Measurements from ENCODE around the gene LBHD2.

Gene LBHD2

DNA sequence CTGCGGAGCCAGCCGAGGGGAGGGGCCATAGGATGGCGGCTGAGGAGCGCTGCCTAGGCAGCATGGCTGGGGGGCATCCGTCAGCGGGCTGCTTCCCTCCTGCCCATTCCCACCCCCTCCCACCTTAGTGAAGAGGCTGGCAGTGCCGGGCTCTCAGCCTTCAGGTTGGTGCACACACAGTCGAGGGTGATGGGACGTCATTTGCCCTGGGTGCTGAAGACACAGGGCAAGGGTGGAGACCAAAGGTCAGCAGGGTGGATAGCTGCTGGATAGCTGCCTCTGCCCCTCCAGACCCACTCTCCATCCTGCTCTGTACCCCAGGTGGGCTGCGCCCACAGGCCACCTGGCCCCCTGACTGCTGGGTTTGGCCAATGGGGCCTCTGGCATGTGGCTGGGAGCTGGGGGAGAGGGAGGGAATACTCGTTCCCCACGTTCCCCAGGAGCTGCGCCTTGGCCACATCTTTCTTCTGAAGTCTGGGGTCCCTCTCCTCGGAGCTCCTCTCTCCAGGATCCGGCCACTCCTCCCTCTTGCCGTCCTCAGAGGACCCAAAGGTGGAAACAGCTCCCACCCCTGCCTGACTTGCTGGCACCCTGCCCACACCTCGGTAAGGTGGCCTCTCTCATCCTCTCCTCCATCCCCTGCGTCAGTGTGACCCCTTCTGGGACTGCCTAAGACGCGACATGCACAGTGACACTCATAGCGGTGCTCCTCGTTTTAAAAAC, 15.5 kb upstream of the LBHD2 start:
- no peak for DNase-seq

DNA sequence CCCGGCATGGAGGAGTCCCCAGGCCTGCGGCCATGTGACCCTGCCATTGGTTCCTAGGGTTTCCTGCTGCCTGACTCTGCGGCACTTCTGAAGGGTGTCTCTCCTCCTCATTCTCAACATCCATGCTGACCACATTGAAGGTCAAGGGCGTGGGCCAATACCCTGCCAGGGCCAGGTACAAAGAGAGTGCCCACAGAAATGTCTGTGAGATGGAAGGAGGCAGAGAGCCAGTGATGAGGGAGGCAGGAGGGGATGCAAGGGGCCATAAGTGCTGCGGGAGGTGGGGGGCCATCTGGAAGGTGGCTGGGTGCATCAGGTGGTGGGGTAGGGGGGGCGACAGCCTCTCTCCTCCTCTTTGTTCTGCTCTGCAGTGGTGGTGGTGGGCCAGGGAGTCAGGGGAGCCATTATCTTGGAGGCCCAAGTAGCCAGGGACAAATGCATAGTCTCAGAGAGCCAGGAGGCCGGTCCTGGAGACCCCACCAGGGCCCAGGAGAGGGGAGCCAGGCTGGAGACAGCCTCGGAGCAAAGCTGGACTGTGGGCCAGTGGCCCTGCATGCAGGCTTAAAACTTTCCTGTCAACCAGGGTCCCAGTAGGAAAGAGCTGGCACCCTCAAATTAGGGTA, 13.6 kb upstream of the LBHD2 start:
- no peak for DNase-seq

DNA sequence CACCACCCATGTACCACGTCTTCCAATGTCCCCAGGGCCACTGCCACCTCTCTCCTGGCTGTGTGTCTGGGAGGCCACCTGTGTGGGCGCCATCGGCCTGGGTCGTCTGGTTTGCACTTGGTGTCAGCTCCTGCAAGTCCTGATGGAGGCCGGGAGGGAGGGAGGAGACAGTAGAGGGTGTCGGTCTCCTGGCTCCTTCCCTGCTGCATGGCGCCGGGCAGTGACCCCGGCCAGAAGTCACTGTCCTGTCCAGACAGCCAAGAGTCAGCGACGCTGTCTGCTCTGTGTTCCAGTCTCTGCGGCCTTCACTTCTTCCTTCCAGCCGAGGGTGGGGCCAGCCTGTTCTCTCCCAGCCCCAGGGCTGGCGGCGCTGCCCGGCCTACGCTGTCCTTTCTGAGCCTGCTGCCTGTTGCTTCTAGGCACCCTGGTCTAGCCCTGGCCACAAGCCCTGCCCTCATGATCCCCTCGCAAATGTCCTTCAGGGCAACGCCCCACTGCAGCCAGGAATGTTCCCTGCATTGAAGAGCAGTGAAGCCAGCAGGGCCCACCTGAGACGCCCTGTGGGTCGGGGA, 13.0 kb upstream of the LBHD2 start:
- no peak for DNase-seq

DNA sequence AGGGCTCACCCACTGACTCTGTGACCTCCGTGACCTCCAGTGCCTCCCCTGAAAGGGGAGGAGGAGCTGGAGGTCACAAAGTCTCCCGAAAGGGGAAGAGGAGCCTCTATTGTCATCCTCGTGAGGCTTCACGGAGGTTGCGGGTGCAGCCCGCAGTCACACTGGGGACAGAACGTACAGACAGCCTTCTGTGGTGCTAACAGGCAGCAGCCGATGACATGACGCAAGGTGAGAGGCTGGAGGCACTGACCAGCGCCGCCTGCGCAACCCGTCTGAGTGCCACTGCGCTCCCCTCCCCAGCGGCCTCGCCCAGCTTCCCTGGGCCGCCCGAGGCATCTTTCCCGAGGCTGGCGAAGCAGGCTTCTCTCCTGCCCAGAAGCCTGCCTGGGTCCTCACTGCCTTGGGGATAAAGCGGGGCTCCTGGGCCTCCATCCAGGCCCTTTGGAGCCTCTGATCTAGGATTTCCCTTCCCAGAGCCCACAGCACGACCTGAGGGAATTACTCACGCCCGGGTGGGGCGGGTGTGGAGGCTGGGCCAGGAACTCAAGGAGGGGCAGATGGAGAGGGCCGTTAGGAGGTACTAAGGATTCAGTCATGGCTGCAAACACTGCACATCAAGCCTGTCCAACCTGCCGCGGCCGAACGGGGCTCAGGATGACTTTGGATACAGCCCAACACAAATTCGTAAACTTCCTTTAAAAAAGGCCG, 12.3 kb upstream of the LBHD2 start:
- no peak for DNase-seq

DNA sequence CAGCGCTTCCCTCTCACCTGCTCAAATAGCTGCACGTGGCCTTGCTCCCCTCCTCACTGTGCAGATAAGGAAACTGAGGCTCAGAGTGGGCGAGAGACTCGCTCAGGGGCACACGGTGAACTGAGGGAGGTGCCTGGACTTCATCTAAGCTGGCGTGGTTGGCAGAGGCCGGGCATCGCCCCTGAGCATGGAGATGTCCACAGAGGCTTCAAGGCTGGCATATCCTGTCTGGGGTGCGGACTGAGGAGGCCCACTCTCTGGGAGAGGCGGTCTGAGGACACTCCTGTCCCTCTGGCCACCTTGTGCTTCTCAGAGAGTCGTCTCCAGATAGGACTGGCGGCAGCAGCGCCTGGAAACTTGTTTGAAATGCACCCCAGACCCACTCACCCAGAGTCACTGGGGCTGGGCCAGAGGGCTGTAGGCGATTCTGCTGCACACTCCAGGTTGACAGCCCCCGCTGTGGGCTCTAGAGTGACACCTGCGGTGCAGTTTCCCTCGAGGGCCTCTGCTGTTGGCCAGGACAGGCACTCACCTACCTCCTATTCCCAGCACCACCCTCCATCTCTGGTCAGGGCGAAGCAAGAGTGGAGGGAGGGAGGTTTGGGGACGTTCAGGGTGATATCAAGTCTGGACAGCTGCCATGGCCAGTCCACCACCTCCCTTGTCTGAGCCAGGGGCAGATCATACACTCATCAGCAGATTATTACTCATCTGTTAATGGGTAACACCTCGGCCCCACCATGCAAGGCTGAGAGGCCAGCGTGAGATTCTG, 11.2 kb upstream of the LBHD2 start:
- DNase-seq: no peak

DNA sequence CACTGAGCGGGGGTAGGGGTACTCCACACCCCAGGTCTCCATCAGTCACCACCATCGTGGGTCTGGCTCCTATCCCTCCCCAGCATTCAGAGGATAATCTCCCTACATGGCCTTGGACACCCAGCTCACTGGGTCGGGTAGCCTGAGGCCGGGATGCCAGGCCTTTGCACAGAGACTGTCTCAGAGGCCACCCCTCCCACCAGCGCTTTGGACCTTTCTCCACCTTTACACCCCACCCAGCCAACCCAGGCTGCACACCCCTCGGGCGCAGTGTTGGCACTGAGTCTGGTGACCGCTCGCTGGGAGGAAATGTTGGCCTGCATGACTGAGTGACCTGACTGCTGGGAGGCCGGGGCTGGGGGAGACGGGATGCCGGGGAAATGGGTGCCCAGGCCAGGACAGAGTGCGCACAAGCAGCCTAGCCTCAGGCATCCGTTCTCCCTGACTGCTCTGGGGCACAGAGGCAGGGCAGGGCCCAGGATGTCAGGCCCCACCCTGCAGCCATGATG, 10.6 kb upstream of the LBHD2 start:
- no peak for DNase-seq

DNA sequence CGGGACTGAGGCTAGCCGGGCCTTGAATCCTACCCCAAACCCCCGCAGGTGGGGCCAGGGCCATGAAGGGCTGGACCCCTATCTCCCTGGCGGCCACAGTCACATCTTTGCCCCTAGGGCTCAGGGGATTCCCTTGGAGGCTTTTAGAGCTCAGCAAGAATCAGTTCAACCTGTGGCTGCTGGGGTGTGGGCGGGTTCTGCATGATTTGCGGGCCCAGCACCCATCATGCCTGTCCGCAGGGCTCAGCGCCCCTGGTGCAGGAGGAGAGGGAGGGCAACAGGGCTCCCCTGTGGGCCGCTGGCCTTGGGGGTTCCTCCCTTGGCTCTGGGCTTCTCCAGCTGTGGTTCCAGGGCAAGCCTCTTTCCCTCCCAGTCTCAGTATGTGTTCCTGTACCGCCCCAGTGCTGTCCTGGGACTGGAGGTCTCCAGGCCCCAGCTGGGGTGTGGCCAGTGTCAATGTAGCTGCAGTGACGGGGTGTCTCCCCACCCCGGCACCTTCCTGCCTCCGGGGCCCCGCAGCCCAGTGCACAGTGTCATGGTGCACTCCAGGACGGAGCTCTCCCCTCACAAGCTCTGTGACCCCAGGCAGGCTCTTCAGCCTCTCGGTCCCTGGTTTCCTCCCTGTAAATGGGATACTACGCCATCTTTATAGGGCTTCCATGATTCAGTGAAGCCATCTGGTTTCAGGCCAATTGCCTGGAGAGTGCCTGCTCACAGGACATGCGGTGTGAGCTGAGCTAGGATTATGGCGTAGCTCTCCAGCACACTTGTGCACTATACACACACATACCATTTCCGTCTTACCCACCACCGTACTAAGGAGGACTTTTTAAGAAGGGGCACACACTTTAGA, 9.9 kb upstream of the LBHD2 start:
- DNase-seq: no peak

DNA sequence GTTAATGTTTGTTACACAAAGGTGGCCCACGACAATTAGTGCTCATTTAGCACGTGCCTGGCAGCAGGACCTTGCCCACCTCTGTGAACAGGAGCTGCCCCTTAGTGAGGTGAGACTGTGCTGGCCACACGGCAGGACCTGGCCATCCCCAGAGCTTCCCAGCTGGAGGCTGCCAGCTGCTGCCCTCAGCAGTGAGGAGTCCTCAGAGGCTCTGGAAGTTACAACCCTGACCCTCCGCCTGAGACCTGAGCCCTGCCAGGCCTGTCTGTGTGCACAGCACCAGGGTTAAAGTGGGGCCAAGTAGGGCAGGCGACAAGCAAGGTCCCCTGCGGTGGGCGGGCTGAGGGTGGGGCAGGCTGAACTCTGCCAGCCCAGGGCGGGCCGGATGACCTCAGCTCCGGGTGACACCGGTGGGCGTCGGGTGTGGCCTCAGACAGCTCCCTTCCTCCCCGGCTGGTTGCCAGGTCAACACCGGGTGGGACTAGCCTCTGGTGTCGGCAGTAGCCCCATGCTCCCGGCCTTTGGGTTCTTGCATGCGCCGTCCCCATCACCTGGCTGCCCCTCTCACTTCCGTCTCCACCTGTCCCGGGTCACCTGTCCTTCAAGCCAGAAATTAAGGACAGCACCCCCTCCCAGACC, 9.2 kb upstream of the LBHD2 start:
- peak; percentile 32 for DNase-seq

DNA sequence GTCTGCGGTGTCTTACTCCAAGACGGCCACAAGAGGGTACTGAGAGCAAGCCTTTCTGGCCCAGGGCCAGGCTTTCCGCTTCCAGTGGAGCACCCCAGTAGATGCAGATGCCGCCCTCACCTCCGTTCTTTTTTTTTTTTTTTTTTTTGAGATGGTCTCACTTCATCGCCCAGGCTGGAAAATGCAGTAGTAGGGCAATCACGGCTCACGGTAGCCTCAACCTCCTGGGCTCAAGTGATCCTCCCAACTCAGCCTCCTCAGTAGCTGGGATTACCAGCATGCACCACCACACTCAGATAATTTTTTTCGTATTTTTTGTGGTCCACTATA, 5.6 kb upstream of the LBHD2 start:
- DNase-seq: peak; percentile 83

DNA sequence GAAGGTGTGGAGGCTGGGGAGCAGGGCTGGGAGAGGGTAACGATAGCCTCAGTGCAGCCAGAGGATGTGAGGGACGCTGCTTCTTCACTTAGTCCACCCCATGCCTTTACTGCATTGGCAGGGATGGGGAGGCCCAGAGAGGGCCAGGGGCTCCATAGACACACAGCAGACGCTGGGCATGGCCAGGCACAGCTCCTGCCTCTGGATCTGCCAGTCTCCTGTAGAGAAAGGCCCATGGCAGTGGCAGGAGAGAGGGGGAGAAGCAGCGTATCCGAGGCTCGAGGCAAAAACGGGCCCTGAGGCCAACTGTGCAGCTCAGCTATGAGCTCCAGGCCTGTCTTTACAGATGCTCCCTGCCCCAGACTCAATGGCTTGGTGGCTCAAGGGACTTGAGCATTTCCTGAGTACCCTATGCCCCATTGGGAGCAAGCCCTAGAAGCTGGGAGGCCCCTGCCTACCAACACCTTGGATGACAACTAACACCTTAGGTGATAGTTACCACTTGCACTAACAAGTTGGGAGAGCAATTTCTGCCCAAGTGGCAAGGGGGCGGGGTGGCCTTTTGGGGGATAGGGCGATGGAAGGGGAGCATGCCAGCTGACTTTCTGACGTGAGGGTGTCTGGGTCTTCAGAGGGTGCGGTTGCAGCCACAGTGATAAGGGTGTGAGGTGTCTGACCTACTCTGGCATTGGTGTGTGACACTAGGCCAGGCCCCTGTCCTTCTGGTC, 5.0 kb upstream of the LBHD2 start:
- DNase-seq: no peak

DNA sequence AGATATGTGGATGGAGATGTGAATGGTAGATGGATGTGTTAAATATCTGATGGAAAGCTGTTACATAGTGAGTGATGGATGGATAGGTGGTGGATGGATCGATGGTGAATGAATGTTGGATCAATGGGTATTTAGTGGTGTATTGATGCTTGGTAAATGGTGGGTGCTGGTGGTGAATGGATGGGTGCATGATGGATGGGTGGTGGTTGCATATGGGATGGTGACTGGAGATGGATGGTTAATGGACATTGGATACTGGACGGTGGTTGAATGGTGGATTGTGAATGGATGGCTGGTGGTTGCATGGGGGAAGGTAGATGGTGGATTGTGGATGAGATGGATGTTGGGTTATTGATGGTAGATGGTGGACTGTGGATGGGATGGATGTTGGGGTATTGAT, 2.1 kb upstream of the LBHD2 start:
- DNase-seq: no peak

DNA sequence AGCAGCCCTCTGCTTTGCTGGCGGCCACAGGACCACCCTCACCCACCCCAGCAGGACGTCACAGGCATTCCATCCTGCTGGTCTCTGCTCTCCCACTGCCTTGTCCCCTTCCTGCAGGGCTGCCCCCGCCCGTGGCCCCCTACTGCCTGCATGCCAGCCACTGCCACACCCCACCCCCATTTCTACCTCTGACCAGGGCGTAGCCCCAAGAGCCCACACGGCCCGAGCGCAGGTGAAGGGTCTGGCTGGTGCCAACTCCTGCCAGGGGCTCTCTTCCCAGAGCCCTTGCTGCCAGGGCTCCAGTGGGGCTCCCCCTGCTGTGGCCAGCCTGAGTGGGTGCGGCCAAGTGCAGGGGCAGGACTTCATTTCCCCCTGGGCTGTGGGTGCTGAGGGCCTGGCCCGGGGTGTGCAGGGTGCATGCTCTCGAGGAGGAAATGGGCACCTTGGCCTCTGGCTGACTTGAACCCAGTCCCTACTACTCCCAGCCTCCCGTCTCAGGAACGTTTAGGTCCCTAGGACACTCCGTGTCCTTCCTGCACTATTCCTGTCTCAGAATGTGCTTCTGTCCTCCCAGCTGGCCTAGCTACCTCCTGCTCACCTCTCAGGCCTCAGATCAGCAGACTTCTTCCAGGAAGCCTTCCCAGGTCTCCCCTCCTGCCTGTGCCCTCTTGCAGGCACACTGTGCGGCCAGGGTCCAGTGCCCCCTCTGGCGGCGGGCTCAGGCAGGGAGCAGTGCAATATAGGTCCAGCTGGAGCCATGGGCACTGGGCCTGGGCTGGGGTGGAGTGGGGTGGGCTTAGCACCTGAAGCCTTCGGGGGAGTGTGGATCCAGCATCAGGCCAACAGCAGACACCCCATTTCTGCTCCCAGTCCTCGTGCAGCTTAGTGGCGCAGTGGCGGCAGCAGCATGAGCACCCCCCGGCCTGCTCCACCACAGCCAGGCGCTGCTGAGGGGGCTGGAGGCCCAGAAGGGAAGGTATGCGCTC, 1.4 kb downstream of the LBHD2 start:
- no peak for DNase-seq

DNA sequence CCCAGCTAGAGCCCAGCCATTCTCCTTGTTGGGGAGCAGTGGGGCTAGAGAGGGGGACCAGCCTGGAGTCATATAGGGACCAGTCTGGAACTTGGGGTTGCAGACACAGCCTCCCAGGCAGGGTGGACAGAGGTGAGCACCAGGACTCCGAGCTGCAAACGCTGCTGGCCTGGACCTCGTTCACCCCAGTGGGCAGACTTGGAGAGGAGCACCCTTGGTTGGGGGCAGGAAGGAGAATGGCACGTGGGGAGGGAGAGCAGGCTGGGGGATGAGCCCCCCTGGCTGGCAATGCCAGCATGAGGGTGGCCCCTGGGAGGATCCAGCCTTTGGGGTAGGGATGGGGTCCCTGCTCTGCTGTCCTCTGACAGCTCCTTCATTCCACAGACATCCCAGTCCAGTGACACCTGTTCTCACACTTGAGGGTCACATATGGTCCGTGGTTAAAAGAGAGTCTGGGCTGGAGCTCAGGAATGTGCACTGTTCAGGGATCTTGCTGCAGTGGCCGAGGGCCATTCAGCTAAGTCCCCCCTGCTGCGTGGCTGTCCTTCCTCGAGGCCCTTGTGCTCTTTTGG, 2.8 kb downstream of the LBHD2 start:
- no peak for DNase-seq

DNA sequence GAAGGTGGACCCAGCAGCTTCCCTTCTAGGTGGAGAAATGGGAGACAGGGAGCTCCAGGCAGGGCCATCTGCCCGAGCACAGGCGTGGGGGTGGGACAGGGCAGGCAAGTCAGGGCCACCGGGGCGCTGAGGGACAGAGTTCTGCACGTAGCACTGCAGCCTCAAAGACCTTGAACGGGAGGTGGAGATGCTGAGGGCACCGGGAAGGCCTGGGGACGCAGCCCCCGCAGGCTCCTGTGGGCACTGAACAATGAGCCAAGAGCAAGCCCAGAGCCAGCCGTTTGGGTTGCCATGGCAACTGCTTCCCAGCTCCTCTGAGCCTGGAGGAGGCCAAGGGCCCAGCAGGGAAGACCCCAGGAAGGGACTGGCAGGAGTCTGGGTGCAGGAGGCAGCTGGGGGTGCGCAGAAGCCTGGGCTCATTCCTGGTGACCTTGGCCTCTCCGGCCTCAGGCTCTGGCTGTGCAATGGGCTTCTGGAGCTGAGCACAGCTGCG, 3.4 kb downstream of the LBHD2 start:
- no peak for DNase-seq

DNA sequence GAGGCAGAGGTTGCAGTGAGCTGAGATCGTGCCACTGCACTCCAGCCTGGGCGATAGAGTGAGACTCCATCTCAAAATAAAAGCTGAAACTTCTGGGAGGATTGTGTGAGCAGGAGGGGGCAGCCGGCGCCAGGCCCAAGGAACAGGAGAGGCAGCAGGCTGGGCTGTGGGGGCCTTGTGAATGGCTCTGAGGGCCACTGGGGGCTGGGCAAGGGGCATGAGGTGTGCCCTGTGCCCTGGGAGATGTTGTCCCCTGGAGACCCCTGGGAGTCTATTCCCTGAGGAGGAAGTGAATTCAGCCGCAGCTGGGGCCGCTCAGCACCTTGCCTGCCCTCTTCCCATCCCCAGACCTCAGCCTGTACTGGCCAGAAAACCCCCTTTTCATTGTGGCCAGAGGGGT, 4.9 kb downstream of the LBHD2 start:
- DNase-seq: no peak

DNA sequence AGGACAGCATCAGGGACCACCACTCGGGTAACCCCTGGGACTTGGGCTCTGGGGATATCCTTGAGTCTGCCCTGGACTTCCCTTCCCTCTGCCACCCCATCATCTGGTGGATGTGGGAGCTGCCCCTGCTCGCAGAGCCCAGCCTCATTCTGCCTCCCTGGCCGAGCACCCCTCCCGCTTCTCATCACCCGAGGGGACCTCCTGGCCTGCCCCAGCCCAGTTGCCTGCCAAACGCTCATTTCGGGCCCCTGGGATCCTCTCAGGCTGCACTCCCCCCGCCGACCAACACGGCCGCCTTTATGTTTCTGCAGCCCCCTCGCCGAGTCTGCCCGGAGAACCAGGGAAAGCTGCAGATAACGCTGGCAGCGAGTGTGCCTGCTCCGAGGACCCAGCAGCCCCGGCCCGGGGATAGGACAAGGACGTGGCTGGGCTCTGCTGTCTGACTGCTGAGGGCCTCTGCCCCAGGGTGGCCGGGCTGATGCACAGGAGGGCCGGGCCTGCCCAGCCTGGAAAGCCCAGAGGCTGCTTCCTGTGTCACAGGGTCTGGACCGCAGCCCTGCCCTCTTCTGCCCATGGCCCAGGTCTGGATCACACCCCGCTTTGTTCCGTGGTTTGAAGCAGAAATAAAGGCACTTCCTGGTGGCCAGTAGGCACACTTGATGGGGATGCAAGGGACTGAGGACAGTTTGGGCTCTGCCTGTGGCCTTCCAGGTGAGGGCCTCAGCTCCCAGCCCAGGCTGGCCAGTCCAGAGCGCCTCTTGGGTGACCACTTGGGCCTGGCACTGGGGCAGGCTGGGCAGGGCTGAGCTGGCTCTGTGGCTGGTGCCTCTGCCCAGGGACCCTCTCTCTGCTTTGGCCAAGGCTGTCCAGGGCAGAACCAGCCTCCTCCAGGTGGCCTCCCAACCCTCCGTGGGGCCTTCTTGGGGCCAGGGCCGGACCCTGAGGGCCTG, 5.7 kb downstream of the LBHD2 start:
- no peak for DNase-seq

DNA sequence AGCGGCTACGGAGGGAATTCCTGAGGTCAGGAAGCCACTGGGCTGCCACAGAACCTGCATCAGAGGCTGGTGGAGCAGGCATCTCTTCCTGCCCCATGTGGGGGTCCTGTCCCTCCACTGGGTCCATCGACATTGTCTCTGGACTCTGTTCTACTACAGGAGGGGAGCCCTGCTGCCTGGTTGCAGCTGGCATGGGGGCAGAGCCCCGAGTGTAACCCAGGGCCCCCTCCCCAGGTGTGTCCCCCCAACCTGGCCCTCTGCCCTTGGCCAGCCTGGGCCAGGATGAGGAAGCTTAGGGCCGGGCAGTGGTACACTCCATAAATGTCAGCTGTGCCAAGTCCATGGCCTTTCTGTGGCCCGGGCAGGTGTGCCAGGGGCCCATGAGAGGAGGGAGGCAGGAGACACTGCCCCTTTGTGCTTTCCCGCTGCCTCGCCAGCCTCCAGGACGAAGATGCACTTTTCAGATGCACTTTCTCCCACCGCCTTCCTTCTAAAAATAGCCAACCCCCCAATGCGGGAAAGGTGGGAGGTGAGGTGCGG, 6.5 kb downstream of the LBHD2 start:
- no peak for DNase-seq
